IMR-90 (cell line): ENCODE results near the gene BHLHE23. TPM values are rescaled to one million over a fixed set of nuclear protein-coding genes. Genes with fewer than 3 reads are reported as not detected.

Source experiments
- ATAC-seq: fragments of 200-7000 bp; cut with Tn5 transposase; 2 replicates; pipeline ENCODE4 v1.9.1; 2020; ENCODE audit warnings: low read depth, mild to moderate bottlenecking, moderate library complexity
- BruUV-seq: library from RNA; stranded (reverse); fragments of 400-500 nt; replicated peaks from 2 replicates; lab custom pipeline; 2021; lab: Mats Ljungman, UMichigan
- CTCF ChIA-PET: fragments of 300-600 bp; formaldehyde crosslinking; extraction: SDS; loops from one replicate; lab custom pipeline; 2021; ENCODE audit warnings: antibody characterized with exemption; lab: Yijun Ruan, JAX
- POLR2A ChIA-PET: fragments of 300-600 bp; sonication (Branson Sonifier 250); formaldehyde crosslinking; loops from one replicate; lab custom pipeline; 2022; ENCODE audit warnings: antibody characterized with exemption; ENCODE audit not compliant: unreplicated experiment; lab: Charles Lee
- DNase-seq: peaks from one replicate; pipeline ENCODE4 v3.0.0; 2013
- H2AFZ ChIP-seq: replicated peaks from 2 replicates; pipeline ENCODE3; 2013; ENCODE audit warnings: low read length, mild to moderate bottlenecking; ENCODE audit not compliant: poor library complexity
- H2AK5ac ChIP-seq: 2 replicates; pipeline ENCODE4 v1.6.1; 2013; ENCODE audit warnings: low read depth, low read length, inconsistent platforms
- H2AK9ac ChIP-seq: replicated peaks from 2 replicates; pipeline ENCODE3; 2013; ENCODE audit warnings: mild to moderate bottlenecking, low read depth, low read length, moderate library complexity; ENCODE audit not compliant: poor library complexity
- H2BK120ac ChIP-seq: 2 replicates; pipeline ENCODE4 v1.6.1; 2013; ENCODE audit warnings: low read depth, low read length, inconsistent platforms
- H2BK15ac ChIP-seq: 3 replicates; pipeline ENCODE4 v1.6.1; 2013; ENCODE audit warnings: low read depth, low read length, inconsistent platforms
- H2BK20ac ChIP-seq: 2 replicates; pipeline ENCODE4 v1.6.1; 2013; ENCODE audit warnings: low read depth, mild to moderate bottlenecking, inconsistent platforms, low read length, moderate library complexity
- H2BK5ac ChIP-seq: 2 replicates; pipeline ENCODE4 v1.6.1; 2013; ENCODE audit warnings: mild to moderate bottlenecking, low read depth, low read length, inconsistent platforms; ENCODE audit not compliant: poor library complexity, severe bottlenecking
- H3K14ac ChIP-seq: replicated peaks from 2 replicates; pipeline ENCODE4 v1.6.1; 2013; ENCODE audit warnings: low read depth, low read length, inconsistent platforms
- H3K18ac ChIP-seq: 2 replicates; pipeline ENCODE4 v1.6.1; 2013; ENCODE audit warnings: low read depth, low read length, control low read depth
- H3K23ac ChIP-seq: 2 replicates; pipeline ENCODE4 v1.6.1; 2013; ENCODE audit warnings: low read depth, low read length, inconsistent platforms
- H3K27ac ChIP-seq: 2 replicates; pipeline ENCODE4 v1.5.1; 2013; ENCODE audit warnings: mild to moderate bottlenecking, control low read depth, low read length; ENCODE audit not compliant: insufficient read depth
- H3K27me3 ChIP-seq: 2 replicates; pipeline ENCODE4 v1.6.1; 2013; ENCODE audit warnings: low read length; ENCODE audit not compliant: control insufficient read depth, insufficient read depth
- H3K36me3 ChIP-seq: 2 replicates; pipeline ENCODE4 v1.6.1; 2013; ENCODE audit warnings: low read length, mixed read lengths; ENCODE audit not compliant: control insufficient read depth, insufficient read depth
- H3K4ac ChIP-seq: 2 replicates; pipeline ENCODE4 v1.6.1; 2013; ENCODE audit warnings: low read depth, low read length, inconsistent platforms
- H3K4me1 ChIP-seq: 2 replicates; pipeline ENCODE4 v1.6.1; 2013; ENCODE audit warnings: low read length, mixed read lengths; ENCODE audit not compliant: control insufficient read depth, insufficient read depth
- H3K4me2 ChIP-seq: 2 replicates; pipeline ENCODE4 v1.6.1; 2013; ENCODE audit warnings: low read depth, mild to moderate bottlenecking, control low read depth, low read length, moderate library complexity
- H3K4me3 ChIP-seq: 2 replicates; pipeline ENCODE4 v1.5.1; 2013; ENCODE audit warnings: low read depth, mild to moderate bottlenecking, control low read depth, low read length, moderate library complexity; ENCODE audit not compliant: insufficient read depth
- H3K56ac ChIP-seq: 2 replicates; pipeline ENCODE4 v1.6.1; 2013; ENCODE audit warnings: low read length, inconsistent platforms; ENCODE audit not compliant: insufficient read depth; ENCODE audit errors: extremely low read depth
- H3K79me1 ChIP-seq, 2 experiments: 2 replicates each; pipeline ENCODE4 v1.6.1; 2013; ENCODE audit warnings: low read length in 2 of 2, inconsistent platforms in 1 of 2, low read depth in 1 of 2
- H3K9ac ChIP-seq: 2 replicates; pipeline ENCODE4 v1.6.1; 2013; ENCODE audit warnings: low read depth, low read length, control low read depth
- H3K9me1 ChIP-seq: 2 replicates; pipeline ENCODE4 v1.6.1; 2013; ENCODE audit warnings: low read length, inconsistent platforms; ENCODE audit not compliant: insufficient read depth
- H3K9me3 ChIP-seq: 2 replicates; pipeline ENCODE4 v1.6.1; 2013; ENCODE audit warnings: low read length; ENCODE audit not compliant: control insufficient read depth, insufficient read depth
- H4K20me1 ChIP-seq: 2 replicates; pipeline ENCODE4 v1.6.1; 2013; ENCODE audit warnings: low read length, inconsistent platforms; ENCODE audit not compliant: insufficient read depth
- H4K5ac ChIP-seq: 2 replicates; pipeline ENCODE4 v1.6.1; 2013; ENCODE audit warnings: mild to moderate bottlenecking, low read depth, low read length, control low read depth
- H4K8ac ChIP-seq, 2 experiments: 2 replicates each; pipeline ENCODE4 v1.6.1; 2013; ENCODE audit warnings: low read depth in 2 of 2, low read length in 2 of 2, control low read depth in 1 of 2, inconsistent platforms in 1 of 2
- H4K91ac ChIP-seq: 2 replicates; pipeline ENCODE4 v1.6.1; 2013; ENCODE audit warnings: low read depth, low read length, inconsistent platforms; ENCODE audit not compliant: insufficient read depth
- BHLHE40 ChIP-seq: fragments of 150-350 bp; IDR thresholded peaks from 2 replicates; pipeline ENCODE4 v1.6.1; 2016; ENCODE audit warnings: mild to moderate bottlenecking, low read depth, low read length
- CHD1 ChIP-seq: IDR thresholded peaks from 2 replicates; pipeline ENCODE4 v1.6.1; 2012; ENCODE audit warnings: low read depth, low read length, improper control_type of control experiment
- MAFK ChIP-seq: IDR thresholded peaks from 2 replicates; pipeline ENCODE4 v1.6.1; 2012; ENCODE audit warnings: low read depth, low read length, improper control_type of control experiment
- POLR2A ChIP-seq: IDR thresholded peaks from 2 replicates; pipeline ENCODE4 v1.6.1; 2012; ENCODE audit warnings: mild to moderate bottlenecking, low read depth, low read length
- RAD21 ChIP-seq: IDR thresholded peaks from 2 replicates; pipeline ENCODE4 v1.6.1; 2012; ENCODE audit warnings: low read length, improper control_type of control experiment
- RCOR1 ChIP-seq: IDR thresholded peaks from 2 replicates; pipeline ENCODE4 v1.6.1; 2012; ENCODE audit warnings: mild to moderate bottlenecking, low read length, improper control_type of control experiment; ENCODE audit not compliant: insufficient replicate concordance
- WGBS, 2 experiments: methylation state at CpG; one replicate each; pipeline versions ENCODE4 v1.1.5 to v1.1.7; 2013; ENCODE audit warnings: missing lambda C conversion rate in 2 of 2; ENCODE audit not compliant: insufficient read length in 1 of 2; ENCODE audit errors: extremely low coverage in 2 of 2; 5-methylcytosine and 5-hydroxymethylcytosine counted together
- dilution Hi-C: fragments of 300-500 bp; cut with HindIII; formaldehyde crosslinking; loops from one replicate; pipeline ENCODE4 v1.14.3; 2018; ENCODE audit warnings: low sequenced_read_pairs; ENCODE audit not compliant: unreplicated experiment
- in situ Hi-C: fragments of 300-500 bp; cut with MboI; formaldehyde crosslinking; loops from 3 replicates; pipeline ENCODE4 v1.14.3; 2019; ENCODE audit warnings: low sequenced_read_pairs, inconsistent platforms, mixed read lengths
- intact Hi-C: fragments of 100-400 bp; cut with micrococcal nuclease; formaldehyde crosslinking; loops from 2 replicates; pipeline ENCODE4 v1.10.0; 2022
- polyA plus RNA-seq, 3 experiments: library from polyadenylated mRNA; depleted of rRNA; stranded (reverse); fragments of >200 nt; gene quantifications; 2 replicates each; pipeline ENCODE4 v1.2.3, GENCODE V29; 2012; ENCODE audit warnings: low replicate concordance in 1 of 3
- total RNA-seq: library from RNA; depleted of rRNA; stranded (reverse); fragments of >200 nt; gene quantifications from 2 replicates; pipeline ENCODE4 v1.2.3, GENCODE V29; 2012
- TF ChIP-seq, protein P1 (sequence below): fragments of 150-350 bp; IDR thresholded peaks from 2 replicates; pipeline ENCODE4 v1.6.1; 2016; ENCODE audit warnings: low read depth, mild to moderate bottlenecking, low read length, moderate library complexity, borderline replicate concordance

BHLHE23 gene
- total and polyA plus RNA-seq, 2 of the 4 experiments (the other 2 are of a cell fraction), result not detected

DNA sequence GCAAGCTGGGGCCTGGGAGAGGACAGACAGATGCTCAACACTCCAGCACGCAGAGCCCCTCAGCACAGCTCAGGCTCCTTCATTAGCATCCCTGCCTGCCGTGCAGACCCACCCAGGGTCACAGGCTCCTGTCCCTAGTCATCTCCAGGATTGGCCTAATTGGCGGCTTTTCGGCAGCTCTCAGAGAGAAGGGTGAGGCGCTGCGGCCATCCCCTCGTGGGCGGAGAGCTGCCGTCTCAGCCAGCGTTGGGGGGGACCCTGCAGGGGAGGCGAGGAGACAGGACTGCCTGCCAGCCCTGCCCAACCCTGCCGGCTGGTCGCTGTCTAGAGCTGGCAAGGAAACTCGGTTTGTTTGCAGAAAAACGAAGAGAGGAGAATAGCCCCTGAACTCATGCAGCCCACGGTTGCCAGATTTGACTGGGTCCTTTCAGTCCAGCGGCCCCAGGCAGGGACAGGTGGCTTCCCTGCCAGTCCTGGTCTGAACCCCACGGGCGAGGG lies 26.8 kb downstream of the BHLHE23 start:
- H3K4me3 ChIP-seq, result no peak overlapping the region
- in situ Hi-C loops, result no loop called here

More for the DNA sequence above, 26.8 kb downstream of the BHLHE23 start:
- H2BK120ac ChIP-seq, result no peak overlapping the region
- H4K20me1 ChIP-seq, result no peaks in the 10 kb centered on the region
- no TSS peak for BruUV-seq
- no peak overlapping the region for H3K27ac ChIP-seq
- H2AK9ac ChIP-seq, result no peak overlapping the region
- ChIA-PET POLR2A (no interaction called here), CTCF (no interaction called here)
- H3K9me3 ChIP-seq, result no peaks in the 10 kb centered on the region
- no peak overlapping the region for H3K56ac ChIP-seq
- H3K18ac ChIP-seq, result no peak overlapping the region
- H3K4me1 ChIP-seq, result no peaks in the 10 kb centered on the region
- H2BK5ac ChIP-seq, result no peak overlapping the region
- H3K27me3 ChIP-seq, result peaks cover 80% of the 10 kb centered on the region
- TF ChIP-seq RCOR1 (no peak), CHD1 (no peak), MAFK (no peak), RAD21 (no peak), BHLHE40 (no peak), POLR2A (no peak)
- TF ChIP-seq, protein P1, sequence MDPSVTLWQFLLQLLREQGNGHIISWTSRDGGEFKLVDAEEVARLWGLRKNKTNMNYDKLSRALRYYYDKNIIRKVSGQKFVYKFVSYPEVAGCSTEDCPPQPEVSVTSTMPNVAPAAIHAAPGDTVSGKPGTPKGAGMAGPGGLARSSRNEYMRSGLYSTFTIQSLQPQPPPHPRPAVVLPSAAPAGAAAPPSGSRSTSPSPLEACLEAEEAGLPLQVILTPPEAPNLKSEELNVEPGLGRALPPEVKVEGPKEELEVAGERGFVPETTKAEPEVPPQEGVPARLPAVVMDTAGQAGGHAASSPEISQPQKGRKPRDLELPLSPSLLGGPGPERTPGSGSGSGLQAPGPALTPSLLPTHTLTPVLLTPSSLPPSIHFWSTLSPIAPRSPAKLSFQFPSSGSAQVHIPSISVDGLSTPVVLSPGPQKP, result no peak
- peak overlapping the region; percentile 51 for H2AFZ ChIP-seq
- intact Hi-C loops, result no loop called here
- no peak overlapping the region for H3K14ac ChIP-seq
- ATAC-seq, result no peak
- no peak overlapping the region for H3K23ac ChIP-seq
- no peaks in the 10 kb centered on the region for H3K9me1 ChIP-seq
- no peak overlapping the region for H4K5ac ChIP-seq
- no peak overlapping the region for H2BK20ac ChIP-seq
- no peak overlapping the region for H3K4ac ChIP-seq
- no peak overlapping the region for H4K8ac ChIP-seq
- dilution Hi-C loops, result no loop called here
- H3K79me1 ChIP-seq, result no peaks in the 10 kb centered on the region
- H4K91ac ChIP-seq, result no peak overlapping the region
- WGBS, 2 experiments, result 6% methylated on average over 9 of the region's 19 CpGs; no CpG with 5 or more reads in 1 of the 2 experiments
- H3K4me2 ChIP-seq, result no peak overlapping the region
- no peak for DNase-seq
- no peaks in the 10 kb centered on the region for H3K36me3 ChIP-seq
- H3K9ac ChIP-seq, result no peak overlapping the region
- no peak overlapping the region for H2AK5ac ChIP-seq
- H2BK15ac ChIP-seq, result no peak overlapping the region
